WERI-Rb-1 (cell line): ENCODE measurements around the gene ZIK1.

ENCODE experiments used
- DNase-seq: peaks from one replicate; pipeline ENCODE4 v3.0.0-alpha.2; 2020
- H3K27ac ChIP-seq: fragments of 250-450 bp; sonication (Bioruptor Pico); 2 replicates; pipeline ENCODE4 v1.5.1; 2020; ENCODE audit warnings: mild to moderate bottlenecking, moderate library complexity
- H3K27me3 ChIP-seq: fragments of 250-450 bp; sonication (Bioruptor Pico); 2 replicates; pipeline ENCODE4 v1.5.1; 2021; ENCODE audit warnings: mild to moderate bottlenecking, low read depth, moderate library complexity; ENCODE audit not compliant: insufficient read depth, severe bottlenecking
- H3K36me3 ChIP-seq: fragments of 250-450 bp; sonication (Bioruptor Pico); 2 replicates; pipeline ENCODE4 v1.5.1; 2020; ENCODE audit warnings: mild to moderate bottlenecking, moderate library complexity
- H3K4me3 ChIP-seq: 2 replicates; pipeline ENCODE4 v1.5.1; 2011; ENCODE audit warnings: low read depth, mild to moderate bottlenecking, control low read depth, low read length
- H3K9me3 ChIP-seq: fragments of 250-450 bp; sonication (Bioruptor Pico); 2 replicates; pipeline ENCODE4 v1.5.1; 2021; ENCODE audit warnings: mild to moderate bottlenecking, moderate library complexity; ENCODE audit not compliant: severe bottlenecking
- TF ChIP-seq, protein P1 (sequence below): IDR thresholded peaks from 2 replicates; pipeline ENCODE4 v1.5.1; 2011; ENCODE audit warnings: low read depth, mild to moderate bottlenecking, control low read depth, inconsistent platforms, low read length

The ZIK1 gene

GRCh38 chr19:57633832-57634131 is 49.8 kb downstream of the ZIK1 start:
- H3K9me3 ChIP-seq, result peaks cover 9% of the 10 kb centered on the region
- no peak overlapping the region for H3K27ac ChIP-seq
- TF ChIP-seq, protein P1, sequence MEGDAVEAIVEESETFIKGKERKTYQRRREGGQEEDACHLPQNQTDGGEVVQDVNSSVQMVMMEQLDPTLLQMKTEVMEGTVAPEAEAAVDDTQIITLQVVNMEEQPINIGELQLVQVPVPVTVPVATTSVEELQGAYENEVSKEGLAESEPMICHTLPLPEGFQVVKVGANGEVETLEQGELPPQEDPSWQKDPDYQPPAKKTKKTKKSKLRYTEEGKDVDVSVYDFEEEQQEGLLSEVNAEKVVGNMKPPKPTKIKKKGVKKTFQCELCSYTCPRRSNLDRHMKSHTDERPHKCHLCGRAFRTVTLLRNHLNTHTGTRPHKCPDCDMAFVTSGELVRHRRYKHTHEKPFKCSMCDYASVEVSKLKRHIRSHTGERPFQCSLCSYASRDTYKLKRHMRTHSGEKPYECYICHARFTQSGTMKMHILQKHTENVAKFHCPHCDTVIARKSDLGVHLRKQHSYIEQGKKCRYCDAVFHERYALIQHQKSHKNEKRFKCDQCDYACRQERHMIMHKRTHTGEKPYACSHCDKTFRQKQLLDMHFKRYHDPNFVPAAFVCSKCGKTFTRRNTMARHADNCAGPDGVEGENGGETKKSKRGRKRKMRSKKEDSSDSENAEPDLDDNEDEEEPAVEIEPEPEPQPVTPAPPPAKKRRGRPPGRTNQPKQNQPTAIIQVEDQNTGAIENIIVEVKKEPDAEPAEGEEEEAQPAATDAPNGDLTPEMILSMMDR, result no peak
- H3K27me3 ChIP-seq, result no peaks in the 10 kb centered on the region
- peaks cover 37% of the 10 kb centered on the region for H3K36me3 ChIP-seq
- H3K4me3 ChIP-seq, result peak overlapping the region; percentile 64
- no peak for DNase-seq

GRCh38 chr19:57637379-57637778 is 53.4 kb downstream of the ZIK1 start:
- TF ChIP-seq, protein P1, result no peak
- Histone ChIP-seq H3K27ac (no peak overlapping the region), H3K27me3 (no peaks in the 10 kb centered on the region), H3K36me3 (peaks cover 67% of the 10 kb centered on the region), H3K4me3 (no peak overlapping the region), H3K9me3 (peaks cover 9% of the 10 kb centered on the region)
- DNase-seq, result no peak

- no peak for DNase-seq
- peaks cover 5% of the 10 kb centered on the region for H3K9me3 ChIP-seq
- H3K4me3 ChIP-seq, result no peak overlapping the region
- peaks cover 65% of the 10 kb centered on the region for H3K36me3 ChIP-seq
- TF ChIP-seq, protein P1, result no peak
- no peaks in the 10 kb centered on the region for H3K27me3 ChIP-seq
- no peak overlapping the region for H3K27ac ChIP-seq
Measured at GRCh38 chr19:57641715-57642234, 57.8 kb downstream of the ZIK1 start.

GRCh38 chr19:57642396-57643046 is 58.6 kb downstream of the ZIK1 start:
- H3K27ac ChIP-seq, result no peak overlapping the region

More at GRCh38 chr19:57642396-57643046, 58.6 kb downstream of the ZIK1 start:
- peaks cover 1% of the 10 kb centered on the region for H3K9me3 ChIP-seq
- no peak for DNase-seq
- no peak overlapping the region for H3K4me3 ChIP-seq
- peaks cover 59% of the 10 kb centered on the region for H3K36me3 ChIP-seq
- no peaks in the 10 kb centered on the region for H3K27me3 ChIP-seq
- TF ChIP-seq, protein P1, result no peak
